Naive thymus-derived CD8-positive, alpha-beta T cell (primary cell): ENCODE results near the gene COL28A1. TPM values are rescaled to one million over a fixed set of nuclear protein-coding genes. Genes with fewer than 3 reads are reported as not detected.
A peak's percentile ranks its signal among the peaks of the same experiment; 100 is the strongest.

Source experiments
- ATAC-seq, 2 donors: fragments of 150-1000 bp; cut with Tn5 transposase in 1 of 2; sonication (Bioruptor Pico), chemical (Tn5 transposase) in 1 of 2; 1 replicate in 1 of 2; 2 replicates in 1 of 2; pipeline ENCODE4 v1.10.0; 2021; ENCODE audit warnings: mild to moderate bottlenecking in 2 of 2, moderate library complexity in 2 of 2
- POLR2A ChIA-PET: fragments of 350-600 bp; sonication (Branson Sonifier 250); formaldehyde crosslinking; loops from one replicate; lab custom pipeline; 2021; ENCODE audit warnings: antibody characterized with exemption; lab: Charles Lee
- DNase-seq, 10 donors: peaks; one replicate each; pipeline versions ENCODE4 v3.0.0 to v3.0.0-alpha.2; 2020 to 2022
- H3K27ac Mint-ChIP-seq, 10 donors: one replicate each; pipeline ENCODE4 v1.8.0; 2020 to 2022; ENCODE audit warnings: mild to moderate bottlenecking in 10 of 10, mixed read lengths in 10 of 10, moderate library complexity in 4 of 10, inconsistent platforms in 1 of 10
- H3K27me3 Mint-ChIP-seq, 5 donors: one replicate each; pipeline ENCODE4 v1.8.0; 2021 to 2022; ENCODE audit warnings: mixed read lengths in 5 of 5
- H3K36me3 Mint-ChIP-seq, 3 donors: one replicate each; pipeline ENCODE4 v1.8.0; 2020 to 2022; ENCODE audit warnings: mixed read lengths in 3 of 3, mild to moderate bottlenecking in 2 of 3, inconsistent platforms in 1 of 3
- H3K4me1 Mint-ChIP-seq, 4 donors: one replicate each; pipeline ENCODE4 v1.8.0; 2021 to 2022; ENCODE audit warnings: mixed read lengths in 4 of 4
- H3K4me3 Mint-ChIP-seq, 10 donors: one replicate each; pipeline ENCODE4 v1.8.0; 2020 to 2022; ENCODE audit warnings: mild to moderate bottlenecking in 10 of 10, mixed read lengths in 10 of 10, moderate library complexity in 6 of 10, inconsistent platforms in 1 of 10
- H3K9me3 Mint-ChIP-seq, 9 donors: one replicate each; pipeline ENCODE4 v1.8.0; 2020 to 2022; ENCODE audit warnings: mixed read lengths in 9 of 9, mild to moderate bottlenecking in 3 of 9, inconsistent platforms in 1 of 9, moderate library complexity in 1 of 9
- polyA plus RNA-seq, 3 donors: library from polyadenylated mRNA; unstranded; fragments of 300-500 nt; fragmentation: Illumina TruSeq; gene quantifications; one replicate each; pipeline ENCODE4 v1.2.3, GENCODE V29; 2021
- total RNA-seq, 8 experiments: library from RNA in 2 of 8; stranded (reverse) in 2 of 8; gene quantifications; one replicate each; pipeline ENCODE4 v1.2.3 and lab custom pipeline; 2021 to 2026

The COL28A1 gene
- total and polyA plus RNA-seq, 5 experiments from 2014 or later, result 0.33 to 0.91 TPM; not detected in 3

- Mint-ChIP-seq H3K36me3 (no peaks in the 10 kb centered on the region), H3K27ac (peak overlapping the region in 1 of 10 donors; percentile 52), H3K4me1 (peaks cover 0 to 2% (median under 1%) of the 10 kb centered on the region in 4 donors), H3K4me3 (no peak overlapping the region), H3K27me3 (no peaks in the 10 kb centered on the region), H3K9me3 (no peaks in the 10 kb centered on the region)
- DNase-seq (no peak), ATAC-seq (no peak)
- POLR2A ChIA-PET, result no interaction called here
These were observed 165.6 kb downstream of the COL28A1 start for GRCh38 chr7:7370076-7370475.

GRCh38 chr7:7369134-7369533, 166.5 kb downstream of the COL28A1 start:
- ATAC-seq, result no peak
- POLR2A ChIA-PET, result no interaction called here
- Mint-ChIP-seq H3K4me3 (no peak overlapping the region), H3K36me3 (peaks cover 0 to 4% (median 1%) of the 10 kb centered on the region in 3 donors), H3K4me1 (peaks cover 0 to 2% (median under 1%) of the 10 kb centered on the region in 4 donors), H3K27me3 (peaks cover 0 to 3% (median 0%) of the 10 kb centered on the region in 5 donors), H3K9me3 (peaks cover 0 to 4% (median 0%) of the 10 kb centered on the region in 9 donors), H3K27ac (no peak overlapping the region)
- no peak for DNase-seq

- H3K9me3 Mint-ChIP-seq, result peaks cover 0 to 10% (median 0%) of the 10 kb centered on the region in 9 donors
- H3K27me3 Mint-ChIP-seq, result peaks cover 0 to 3% (median 2%) of the 10 kb centered on the region in 5 donors
- no peak overlapping the region for H3K27ac Mint-ChIP-seq
- H3K36me3 Mint-ChIP-seq, result peaks cover 0 to 20% (median 0%) of the 10 kb centered on the region in 3 donors
- no peak for DNase-seq
- POLR2A ChIA-PET, result no interaction called here
- no peak overlapping the region for H3K4me3 Mint-ChIP-seq
- ATAC-seq, result no peak
- no peaks in the 10 kb centered on the region for H3K4me1 Mint-ChIP-seq
These were observed 181.0 kb downstream of the COL28A1 start for GRCh38 chr7:7354674-7355073.

GRCh38 chr7:7352845-7353244, 182.8 kb downstream of the COL28A1 start:
- H3K4me3 Mint-ChIP-seq, result no peak overlapping the region
- H3K9me3 Mint-ChIP-seq, result peaks cover 0 to 10% (median 0%) of the 10 kb centered on the region in 9 donors
- no peaks in the 10 kb centered on the region for H3K4me1 Mint-ChIP-seq
- H3K27ac Mint-ChIP-seq, result no peak overlapping the region
- DNase-seq (no peak), ATAC-seq (no peak)
- H3K36me3 Mint-ChIP-seq, result peaks cover 0 to 20% (median 0%) of the 10 kb centered on the region in 3 donors
- H3K27me3 Mint-ChIP-seq, result peaks cover 0 to 9% (median 2%) of the 10 kb centered on the region in 5 donors
- POLR2A ChIA-PET, result no interaction called here

GRCh38 chr7:7351832-7352231, 183.8 kb downstream of the COL28A1 start:
- Mint-ChIP-seq H3K4me1 (no peaks in the 10 kb centered on the region), H3K4me3 (no peak overlapping the region), H3K9me3 (peaks cover 0 to 10% (median 0%) of the 10 kb centered on the region in 9 donors), H3K27ac (peak overlapping the region in 1 of 10 donors; percentile 81), H3K36me3 (peaks cover 0 to 20% (median 0%) of the 10 kb centered on the region in 3 donors), H3K27me3 (peaks cover 0 to 9% (median 2%) of the 10 kb centered on the region in 5 donors)
- DNase-seq, result no peak
- ATAC-seq, result no peak
- POLR2A ChIA-PET, result no interaction called here

- Mint-ChIP-seq H3K4me3 (no peak overlapping the region), H3K4me1 (no peaks in the 10 kb centered on the region), H3K9me3 (peaks cover 0 to 10% (median 0%) of the 10 kb centered on the region in 9 donors), H3K27me3 (peaks cover 0 to 10% (median 2%) of the 10 kb centered on the region in 5 donors), H3K27ac (no peak overlapping the region), H3K36me3 (peaks cover 0 to 20% (median 0%) of the 10 kb centered on the region in 3 donors)
- POLR2A ChIA-PET, result no interaction called here
- DNase-seq, result no peak
- ATAC-seq, result no peak
These were observed 184.5 kb downstream of the COL28A1 start for GRCh38 chr7:7351156-7351555.

- Mint-ChIP-seq H3K27ac (no peak overlapping the region), H3K4me1 (no peaks in the 10 kb centered on the region), H3K27me3 (peaks cover 2 to 13% (median 9%) of the 10 kb centered on the region in 5 donors), H3K36me3 (peaks cover 0 to 20% (median 2%) of the 10 kb centered on the region in 3 donors), H3K9me3 (peaks cover 0 to 10% (median 0%) of the 10 kb centered on the region in 9 donors), H3K4me3 (no peak overlapping the region)
- DNase-seq, result no peak
- POLR2A ChIA-PET, result no interaction called here
- no peak for ATAC-seq
These were observed 186.5 kb downstream of the COL28A1 start for GRCh38 chr7:7349156-7349555.

- Mint-ChIP-seq H3K4me1 (no peaks in the 10 kb centered on the region), H3K27ac (no peak overlapping the region), H3K4me3 (no peak overlapping the region), H3K27me3 (peaks cover 2 to 17% (median 9%) of the 10 kb centered on the region in 5 donors), H3K36me3 (peaks cover 0 to 8% (median 4%) of the 10 kb centered on the region in 3 donors), H3K9me3 (peaks cover 0 to 5% (median 0%) of the 10 kb centered on the region in 9 donors)
- POLR2A ChIA-PET, result no interaction called here
- DNase-seq, result no peak
- ATAC-seq, result no peak
These were observed 188.6 kb downstream of the COL28A1 start for GRCh38 chr7:7347045-7347444.

GRCh38 chr7:7344583-7344982, 191.1 kb downstream of the COL28A1 start:
- Mint-ChIP-seq H3K27ac (no peak overlapping the region), H3K4me1 (no peaks in the 10 kb centered on the region), H3K27me3 (peaks cover 0 to 15% (median 6%) of the 10 kb centered on the region in 5 donors), H3K36me3 (peaks cover 0 to 4% (median 0%) of the 10 kb centered on the region in 3 donors), H3K9me3 (no peaks in the 10 kb centered on the region), H3K4me3 (no peak overlapping the region)
- POLR2A ChIA-PET, result no interaction called here
- DNase-seq, result no peak
- ATAC-seq, result no peak

GRCh38 chr7:7335909-7336308, 199.8 kb downstream of the COL28A1 start:
- DNase-seq (no peak), ATAC-seq (no peak)
- peaks cover 0 to 3% (median 0%) of the 10 kb centered on the region in 3 donors for H3K36me3 Mint-ChIP-seq
- H3K4me1 Mint-ChIP-seq, result peaks cover 0 to 2% (median under 1%) of the 10 kb centered on the region in 4 donors
- H3K4me3 Mint-ChIP-seq, result no peak overlapping the region
- POLR2A ChIA-PET, result no interaction called here
- no peak overlapping the region for H3K27ac Mint-ChIP-seq
- H3K9me3 Mint-ChIP-seq, result peaks cover 0 to 10% (median 0%) of the 10 kb centered on the region in 9 donors
- H3K27me3 Mint-ChIP-seq, result peaks cover 0 to 4% (median 0%) of the 10 kb centered on the region in 5 donors

GRCh38 chr7:7335215-7335614, 200.5 kb downstream of the COL28A1 start:
- DNase-seq (no peak), ATAC-seq (no peak)
- POLR2A ChIA-PET, result no interaction called here
- H3K4me3 Mint-ChIP-seq, result no peak overlapping the region
- no peak overlapping the region for H3K27ac Mint-ChIP-seq
- H3K36me3 Mint-ChIP-seq, result peaks cover 0 to 3% (median 0%) of the 10 kb centered on the region in 3 donors
- H3K4me1 Mint-ChIP-seq, result peaks cover 0 to 2% (median under 1%) of the 10 kb centered on the region in 4 donors
- peaks cover 0 to 10% (median 0%) of the 10 kb centered on the region in 9 donors for H3K9me3 Mint-ChIP-seq
- peaks cover 0 to 11% (median 0%) of the 10 kb centered on the region in 5 donors for H3K27me3 Mint-ChIP-seq

GRCh38 chr7:7333610-7334009, 202.1 kb downstream of the COL28A1 start:
- Mint-ChIP-seq H3K27ac (no peak overlapping the region), H3K4me1 (peaks cover 0 to 2% (median under 1%) of the 10 kb centered on the region in 4 donors), H3K27me3 (peaks cover 0 to 12% (median 1%) of the 10 kb centered on the region in 5 donors), H3K36me3 (no peaks in the 10 kb centered on the region), H3K4me3 (no peak overlapping the region), H3K9me3 (peaks cover 0 to 10% (median 0%) of the 10 kb centered on the region in 9 donors)
- POLR2A ChIA-PET, result no interaction called here
- DNase-seq, result no peak
- no peak for ATAC-seq

- no peaks in the 10 kb centered on the region for H3K36me3 Mint-ChIP-seq
- POLR2A ChIA-PET, result no interaction called here
These were observed 204.2 kb downstream of the COL28A1 start for GRCh38 chr7:7331523-7331922.

More at GRCh38 chr7:7331523-7331922, 204.2 kb downstream of the COL28A1 start:
- Mint-ChIP-seq H3K4me1 (peaks cover 0 to 2% (median under 1%) of the 10 kb centered on the region in 4 donors), H3K27me3 (peaks cover 0 to 12% (median 1%) of the 10 kb centered on the region in 5 donors), H3K4me3 (no peak overlapping the region), H3K9me3 (peaks cover 0 to 4% (median 0%) of the 10 kb centered on the region in 9 donors), H3K27ac (no peak overlapping the region)
- ATAC-seq (no peak), DNase-seq (no peak)
